Left ventricle myocardium inferior (tissue), 1 donor: ENCODE data around the gene SNRPD3. TPM values are rescaled to one million over a fixed set of nuclear protein-coding genes. Genes with fewer than 3 reads are reported as not detected.

Source experiments
- DNase-seq: peaks from one replicate; pipeline ENCODE4 v3.0.0-alpha.2; 2020
- H3K27ac ChIP-seq: fragments of 200-600 bp; replicated peaks from 2 replicates; pipeline ENCODE4 v1.8.0; 2021
- H3K27me3 ChIP-seq: fragments of 200-600 bp; 2 replicates; pipeline ENCODE4 v1.8.0; 2021; ENCODE audit warnings: low read depth
- H3K36me3 ChIP-seq: fragments of 200-600 bp; 2 replicates; pipeline ENCODE4 v1.8.0; 2021
- H3K4me1 ChIP-seq: fragments of 200-600 bp; 2 replicates; pipeline ENCODE4 v1.8.0; 2021
- H3K4me3 ChIP-seq: fragments of 200-600 bp; 2 replicates; pipeline ENCODE4 v1.8.0; 2021; ENCODE audit warnings: mild to moderate bottlenecking, moderate library complexity
- H3K9me3 ChIP-seq: fragments of 200-600 bp; replicated peaks from 2 replicates; pipeline ENCODE4 v1.8.0; 2021
- CTCF ChIP-seq: fragments of 200-600 bp; IDR thresholded peaks from 2 replicates; pipeline ENCODE4 v1.8.0; 2021; ENCODE audit warnings: antibody characterized with exemption, mild to moderate bottlenecking, borderline replicate concordance
- intact Hi-C: fragments of 100-400 bp; cut with micrococcal nuclease; formaldehyde crosslinking; loops from one replicate; pipeline ENCODE4 v1.11.0; 2022
- total RNA-seq: library from RNA; stranded (reverse); fragmentation: NEBNext Ultra II Directional; extraction: Animal tissue kit (Norgen Biotek cat#: 25700); gene quantifications from one replicate; pipeline ENCODE4 v1.2.1, GENCODE V29; 2021
- donor health status: DM: no; HTN: yes; CAD: no; lungs with severe emphysema.

SNRPD3 gene
- total RNA-seq, 1 donor from 2014 or later: 69.9 TPM

- Histone ChIP-seq H3K4me3 (no peak overlapping the region), H3K27ac (no peak overlapping the region), H3K36me3 (peaks cover 27% of the 10 kb centered on the region), H3K27me3 (no peaks in the 10 kb centered on the region), H3K9me3 (no peaks in the 10 kb centered on the region), H3K4me1 (peaks cover 25% of the 10 kb centered on the region)
- DNase-seq: no peak
- TF ChIP-seq CTCF: no peak
- intact Hi-C loops: no loop called here
These were observed 19.7 kb upstream of the SNRPD3 start for GRCh38 chr22:24536089-24536488.

DNA sequence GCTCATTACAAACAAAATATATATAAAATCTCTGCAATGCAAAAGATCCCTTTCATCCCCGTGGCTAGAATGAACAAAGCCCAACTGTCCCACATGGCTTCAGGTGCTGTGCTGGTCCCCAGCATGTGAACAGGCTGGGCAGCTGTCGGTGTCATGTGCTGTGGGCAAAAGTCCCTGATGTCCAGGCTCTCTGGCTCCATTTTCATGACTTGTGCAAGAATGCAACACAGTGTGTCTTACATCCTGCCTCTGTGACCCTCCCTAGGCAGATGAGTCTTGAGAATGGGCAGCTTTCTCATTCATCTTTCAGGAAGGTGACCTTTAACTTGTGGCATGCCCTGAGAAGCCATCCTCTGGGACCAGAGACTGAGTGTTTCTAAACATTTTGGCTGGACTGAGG, 15.3 kb upstream of the SNRPD3 start:
- no peak for TF ChIP-seq CTCF
- H3K4me3 ChIP-seq: no peak overlapping the region
- H3K27me3 ChIP-seq: no peaks in the 10 kb centered on the region
- no peak for DNase-seq
- H3K27ac ChIP-seq: no peak overlapping the region
- intact Hi-C loops: no loop called here
- H3K9me3 ChIP-seq: no peaks in the 10 kb centered on the region
- peaks cover 67% of the 10 kb centered on the region for H3K36me3 ChIP-seq
- peaks cover 63% of the 10 kb centered on the region for H3K4me1 ChIP-seq

GRCh38 chr22:24541681-24542515, 13.9 kb upstream of the SNRPD3 start:
- DNase-seq: no peak
- intact Hi-C loops: no loop called here
- no peak overlapping the region for H3K4me3 ChIP-seq
- peaks cover 76% of the 10 kb centered on the region for H3K36me3 ChIP-seq
- H3K27me3 ChIP-seq: no peaks in the 10 kb centered on the region
- H3K4me1 ChIP-seq: peaks cover 63% of the 10 kb centered on the region
- no peak for TF ChIP-seq CTCF
- no peaks in the 10 kb centered on the region for H3K9me3 ChIP-seq
- peak overlapping the region; percentile 69 for H3K27ac ChIP-seq

GRCh38 chr22:24542641-24543040, 13.2 kb upstream of the SNRPD3 start:
- peaks cover 83% of the 10 kb centered on the region for H3K36me3 ChIP-seq
- H3K9me3 ChIP-seq: no peaks in the 10 kb centered on the region
- intact Hi-C loops: no loop called here
- no peaks in the 10 kb centered on the region for H3K27me3 ChIP-seq
- peak; percentile 52 for TF ChIP-seq CTCF
- peak; percentile 53 for DNase-seq
- H3K4me3 ChIP-seq: no peak overlapping the region
- H3K27ac ChIP-seq: peak overlapping the region; percentile 69
- H3K4me1 ChIP-seq: peaks cover 63% of the 10 kb centered on the region

DNA sequence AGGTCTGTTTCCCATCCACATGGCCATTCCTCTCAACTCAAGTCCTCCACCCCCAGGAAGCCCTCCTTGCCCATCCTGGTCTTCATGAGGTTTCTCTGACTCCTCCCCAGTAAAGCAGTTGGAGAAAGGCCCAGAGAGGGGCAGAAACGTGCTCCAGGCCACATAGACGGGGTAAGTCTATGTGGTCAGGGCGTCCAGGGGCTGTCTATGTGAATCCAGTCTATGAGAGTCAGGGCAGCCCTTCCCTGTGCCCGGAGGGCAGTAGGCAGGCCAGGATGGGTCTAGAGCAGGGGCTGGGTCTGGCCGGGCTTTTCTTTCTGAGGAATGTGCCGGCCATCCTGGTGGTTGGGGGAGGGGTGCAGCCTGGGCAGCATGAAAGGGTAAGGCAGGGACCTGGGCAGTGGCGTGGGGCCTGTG, 12.6 kb upstream of the SNRPD3 start:
- peak overlapping the region; percentile 69 for H3K27ac ChIP-seq
- H3K4me3 ChIP-seq: no peak overlapping the region
- H3K4me1 ChIP-seq: peaks cover 67% of the 10 kb centered on the region
- no peaks in the 10 kb centered on the region for H3K9me3 ChIP-seq
- no peak for TF ChIP-seq CTCF
- DNase-seq: no peak
- no peaks in the 10 kb centered on the region for H3K27me3 ChIP-seq
- peaks cover 89% of the 10 kb centered on the region for H3K36me3 ChIP-seq
- intact Hi-C loops: no loop called here
